Aorta (tissue), 5 donors: ENCODE measurements around the gene NKIRAS2. TPM values are rescaled to one million over a fixed set of nuclear protein-coding genes. Genes with fewer than 3 reads are reported as not detected.

Source experiments
- ATAC-seq: fragments of 200-7000 bp; cut with Tn5 transposase; one replicate; pipeline ENCODE4 v1.9.1; 2022; ENCODE audit warnings: moderate library complexity; ENCODE audit not compliant: low FRiP score
- DNase-seq, 2 donors: peaks; one replicate each; pipeline ENCODE4 v3.0.0-alpha.2; 2020
- H3K27ac ChIP-seq, 2 donors: one replicate each; pipeline ENCODE4 v1.5.1; 2013; ENCODE audit warnings: low read length in 2 of 2, mild to moderate bottlenecking in 2 of 2, moderate library complexity in 2 of 2, control low read depth in 1 of 2, inconsistent platforms in 1 of 2, low read depth in 1 of 2
- H3K27me3 ChIP-seq, 2 donors: one replicate each; pipeline ENCODE4 v1.6.1; 2013; ENCODE audit warnings: control low read depth in 1 of 2, low read length in 1 of 2, mild to moderate bottlenecking in 1 of 2, moderate library complexity in 1 of 2; ENCODE audit not compliant: insufficient read depth in 2 of 2, control insufficient read depth in 1 of 2
- H3K36me3 ChIP-seq, 2 donors: one replicate each; pipeline ENCODE4 v1.6.1; 2013; ENCODE audit warnings: control low read depth in 1 of 2, low read length in 1 of 2, mild to moderate bottlenecking in 1 of 2; ENCODE audit not compliant: insufficient read depth in 2 of 2, control insufficient read depth in 1 of 2
- H3K4me1 ChIP-seq, 2 donors: one replicate each; pipeline ENCODE4 v1.6.1; 2013; ENCODE audit warnings: low read length in 2 of 2, control low read depth in 1 of 2, mild to moderate bottlenecking in 1 of 2, moderate library complexity in 1 of 2; ENCODE audit not compliant: insufficient read depth in 2 of 2, control insufficient read depth in 1 of 2
- H3K4me3 ChIP-seq, 2 donors: one replicate each; pipeline ENCODE4 v1.5.1; 2013; ENCODE audit warnings: low read length in 2 of 2, control low read depth in 1 of 2, mild to moderate bottlenecking in 1 of 2
- H3K9me3 ChIP-seq: one replicate; pipeline ENCODE4 v1.6.1; 2013; ENCODE audit warnings: mild to moderate bottlenecking, low read length; ENCODE audit not compliant: control insufficient read depth
- WGBS, 2 donors: extraction: QIAGEN DNeasy Blood & Tissue Kit; methylation state at CpG; one replicate each; pipeline ENCODE4 v1.1.7; 2013; 5-methylcytosine and 5-hydroxymethylcytosine counted together
- intact Hi-C, 2 donors: fragments of 100-400 bp; cut with DNase I; formaldehyde crosslinking; loops; one replicate each; pipeline versions ENCODE4 v1.14.2 to v1.15.0; 2022
- polyA plus RNA-seq, 2 donors: library from polyadenylated mRNA; stranded (reverse); fragments of 200-250 nt; gene quantifications; one replicate each; pipeline ENCODE4 v1.2.3, GENCODE V29; 2013
- total RNA-seq, 2 donors: library from RNA; stranded (reverse); fragmentation: NEBNext Ultra II Directional; extraction: Animal tissue kit (Norgen Biotek cat#: 25700); gene quantifications; one replicate each; pipeline ENCODE4 v1.2.1, GENCODE V29; 2021
- donor health status: healthy with polysubstance abuse.
- donor health status: Bipolar disorder and iron deficiency.
- donor health status: DM: no; HTN: no; CAD: no.
- donor health status: DM: no; HTN: no; CAD: no.
- donor health status: DM: yes; HTN: yes; CAD: no.

NKIRAS2 gene
- total and polyA plus RNA-seq, 4 donors: 23.0 to 28.5 (median 25.3) TPM

- no peak for ATAC-seq
- no peak overlapping the region for H3K27ac ChIP-seq
- no peak overlapping the region for H3K4me3 ChIP-seq
- no peaks in the 10 kb centered on the region for H3K4me1 ChIP-seq
- intact Hi-C loops: loop anchor here (5.0 kb wide), 2 partner anchors 75 to 90 kb away; no protein-coding TSS in a partner anchor
- no peaks in the 10 kb centered on the region for H3K9me3 ChIP-seq
- WGBS, 2 donors: 29 to 33% methylated on average over 17 of the region's 17 CpGs
- no peaks in the 10 kb centered on the region for H3K27me3 ChIP-seq
- no peak for DNase-seq
- H3K36me3 ChIP-seq: peaks cover 0 to 2% of the 10 kb centered on the region in 2 donors
These were observed 7.1 kb downstream of the NKIRAS2 start for GRCh38 chr17:42026857-42027589.

- intact Hi-C loops: loop anchor here (5.0 kb wide), 2 partner anchors 75 to 90 kb away; no protein-coding TSS in a partner anchor
- WGBS, 2 donors: 51 to 65% methylated on average over 5 of the region's 5 CpGs
- DNase-seq (no peak), ATAC-seq (no peak)
- Histone ChIP-seq H3K9me3 (no peaks in the 10 kb centered on the region), H3K36me3 (peaks cover 0 to 2% of the 10 kb centered on the region in 2 donors), H3K4me1 (no peaks in the 10 kb centered on the region), H3K27me3 (no peaks in the 10 kb centered on the region), H3K27ac (no peak overlapping the region), H3K4me3 (no peak overlapping the region)
These were observed 7.7 kb downstream of the NKIRAS2 start for GRCh38 chr17:42027590-42027889.

DNA sequence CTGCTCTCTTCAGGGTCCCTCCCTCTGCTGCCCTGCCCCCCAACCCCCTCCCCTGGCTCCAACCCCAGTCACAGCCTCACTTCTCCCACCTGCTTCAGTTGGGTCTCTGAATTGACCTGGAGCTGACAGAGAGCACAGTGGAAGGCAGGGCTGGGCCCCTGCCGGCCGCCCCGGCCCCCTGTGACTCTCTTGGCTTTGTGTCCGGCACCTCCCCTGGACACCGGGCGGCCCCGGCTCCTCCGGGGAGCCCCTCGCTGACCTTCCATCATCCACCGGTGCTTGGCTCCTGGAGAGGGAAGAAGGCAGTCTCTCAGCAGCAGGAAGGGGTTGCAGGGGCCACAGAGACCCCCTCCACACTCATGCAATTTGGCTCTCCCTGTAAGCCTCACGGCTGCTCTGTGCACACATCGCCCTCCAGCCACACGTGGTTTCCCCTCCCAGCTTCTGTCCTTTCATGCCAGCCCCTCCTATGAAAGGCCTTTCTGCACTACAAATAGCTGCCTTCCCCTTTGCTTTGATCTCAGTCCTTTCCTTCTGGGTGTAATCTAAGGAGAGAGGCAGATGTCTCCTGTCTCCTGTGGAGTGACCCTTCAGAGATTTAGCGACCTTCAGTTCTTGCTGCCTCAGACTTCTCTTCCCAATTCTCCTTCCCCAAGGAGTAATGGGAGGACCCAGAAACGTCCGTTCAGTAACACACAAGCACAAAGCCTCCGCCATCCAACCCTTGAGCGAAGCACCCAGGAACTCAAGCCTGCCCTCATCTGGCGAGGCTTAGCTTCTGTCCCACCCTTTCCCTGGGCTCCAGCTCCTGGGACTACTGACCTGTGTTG lies 8.3 kb downstream of the NKIRAS2 start:
- 39 to 41% methylated on average over 19 of the region's 19 CpGs for WGBS, 2 donors
- Histone ChIP-seq H3K9me3 (no peaks in the 10 kb centered on the region), H3K27me3 (no peaks in the 10 kb centered on the region), H3K4me3 (no peak overlapping the region), H3K4me1 (no peaks in the 10 kb centered on the region), H3K27ac (no peak overlapping the region), H3K36me3 (peaks cover 0 to 2% of the 10 kb centered on the region in 2 donors)
- intact Hi-C loops: loop anchor here (5.0 kb wide), 2 partner anchors 74 to 89 kb away; no protein-coding TSS in a partner anchor
- ATAC-seq (no peak), DNase-seq (no peak)

DNA sequence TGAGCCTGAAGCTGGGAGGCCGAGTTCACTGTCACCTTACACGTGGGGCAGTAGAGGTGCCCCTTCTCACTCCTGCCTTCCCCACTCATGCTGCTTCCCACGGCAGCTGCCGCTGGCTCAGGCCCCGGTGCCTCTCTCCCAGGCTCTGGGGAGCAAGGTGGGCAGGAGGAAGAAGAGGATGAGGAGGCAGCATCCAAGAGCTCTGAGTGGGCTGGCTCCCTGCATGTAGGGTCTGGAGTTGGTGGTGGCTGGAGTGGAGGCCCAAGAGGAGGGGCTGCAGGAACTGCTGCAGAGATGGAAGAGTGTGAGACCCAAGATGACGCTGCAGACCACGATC lies 8.9 kb downstream of the NKIRAS2 start:
- intact Hi-C loops: loop anchor here (5.0 kb wide), 2 partner anchors 74 to 89 kb away; no protein-coding TSS in a partner anchor
- H3K4me1 ChIP-seq: no peaks in the 10 kb centered on the region
- no peak overlapping the region for H3K27ac ChIP-seq
- DNase-seq: no peak
- no peak for ATAC-seq
- H3K36me3 ChIP-seq: peaks cover 0 to 2% of the 10 kb centered on the region in 2 donors
- no peaks in the 10 kb centered on the region for H3K27me3 ChIP-seq
- 64 to 67% methylated on average over 7 of the region's 7 CpGs for WGBS, 2 donors
- H3K4me3 ChIP-seq: no peak overlapping the region
- H3K9me3 ChIP-seq: no peaks in the 10 kb centered on the region

- WGBS, 2 donors: 37 to 43% methylated on average over 6 of the region's 6 CpGs
- H3K27me3 ChIP-seq: no peaks in the 10 kb centered on the region
- intact Hi-C loops: no loop called here
- no peak overlapping the region for H3K27ac ChIP-seq
- no peak for ATAC-seq
- H3K36me3 ChIP-seq: no peaks in the 10 kb centered on the region
- no peak overlapping the region for H3K4me3 ChIP-seq
- DNase-seq: no peak
- H3K4me1 ChIP-seq: no peaks in the 10 kb centered on the region
- no peaks in the 10 kb centered on the region for H3K9me3 ChIP-seq
These were observed 11.7 kb downstream of the NKIRAS2 start for GRCh38 chr17:42031584-42031983.

DNA sequence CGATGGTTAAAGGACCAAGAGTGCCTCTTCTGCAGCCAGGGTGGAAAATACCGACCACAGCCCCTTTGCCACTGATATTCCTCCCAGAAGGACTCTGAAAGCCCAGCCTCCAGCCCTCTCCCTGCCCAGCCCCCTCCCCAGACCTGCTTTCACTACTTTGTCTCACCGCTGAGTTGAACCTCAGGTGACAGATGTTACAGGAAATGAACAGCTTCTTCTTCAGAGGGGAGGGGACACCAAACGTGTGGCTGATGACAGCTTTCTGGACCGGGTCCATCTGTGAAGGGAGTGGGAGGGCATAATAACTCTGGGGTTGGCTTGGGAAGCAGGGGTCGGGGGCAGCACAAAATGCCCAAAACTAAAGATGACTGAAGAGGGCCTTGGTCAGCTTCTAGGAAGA lies 14.2 kb downstream of the NKIRAS2 start:
- Histone ChIP-seq H3K4me1 (no peaks in the 10 kb centered on the region), H3K9me3 (no peaks in the 10 kb centered on the region), H3K27ac (no peak overlapping the region), H3K27me3 (no peaks in the 10 kb centered on the region), H3K36me3 (no peaks in the 10 kb centered on the region), H3K4me3 (no peak overlapping the region)
- DNase-seq: no peak
- no peak for ATAC-seq
- WGBS, 2 donors: 36 to 41% methylated on average over 5 to 6 of the region's 6 CpGs
- intact Hi-C loops: no loop called here

GRCh38 chr17:42038221-42038973 lies 18.5 kb downstream of the NKIRAS2 start:
- ATAC-seq (no peak), DNase-seq (no peak)
- Histone ChIP-seq H3K4me1 (no peaks in the 10 kb centered on the region), H3K4me3 (no peak overlapping the region), H3K9me3 (no peaks in the 10 kb centered on the region), H3K27me3 (no peaks in the 10 kb centered on the region), H3K36me3 (no peaks in the 10 kb centered on the region), H3K27ac (no peak overlapping the region)
- intact Hi-C loops: no loop called here
- WGBS, 2 donors: 88 to 89% methylated on average over 5 of the region's 5 CpGs

DNA sequence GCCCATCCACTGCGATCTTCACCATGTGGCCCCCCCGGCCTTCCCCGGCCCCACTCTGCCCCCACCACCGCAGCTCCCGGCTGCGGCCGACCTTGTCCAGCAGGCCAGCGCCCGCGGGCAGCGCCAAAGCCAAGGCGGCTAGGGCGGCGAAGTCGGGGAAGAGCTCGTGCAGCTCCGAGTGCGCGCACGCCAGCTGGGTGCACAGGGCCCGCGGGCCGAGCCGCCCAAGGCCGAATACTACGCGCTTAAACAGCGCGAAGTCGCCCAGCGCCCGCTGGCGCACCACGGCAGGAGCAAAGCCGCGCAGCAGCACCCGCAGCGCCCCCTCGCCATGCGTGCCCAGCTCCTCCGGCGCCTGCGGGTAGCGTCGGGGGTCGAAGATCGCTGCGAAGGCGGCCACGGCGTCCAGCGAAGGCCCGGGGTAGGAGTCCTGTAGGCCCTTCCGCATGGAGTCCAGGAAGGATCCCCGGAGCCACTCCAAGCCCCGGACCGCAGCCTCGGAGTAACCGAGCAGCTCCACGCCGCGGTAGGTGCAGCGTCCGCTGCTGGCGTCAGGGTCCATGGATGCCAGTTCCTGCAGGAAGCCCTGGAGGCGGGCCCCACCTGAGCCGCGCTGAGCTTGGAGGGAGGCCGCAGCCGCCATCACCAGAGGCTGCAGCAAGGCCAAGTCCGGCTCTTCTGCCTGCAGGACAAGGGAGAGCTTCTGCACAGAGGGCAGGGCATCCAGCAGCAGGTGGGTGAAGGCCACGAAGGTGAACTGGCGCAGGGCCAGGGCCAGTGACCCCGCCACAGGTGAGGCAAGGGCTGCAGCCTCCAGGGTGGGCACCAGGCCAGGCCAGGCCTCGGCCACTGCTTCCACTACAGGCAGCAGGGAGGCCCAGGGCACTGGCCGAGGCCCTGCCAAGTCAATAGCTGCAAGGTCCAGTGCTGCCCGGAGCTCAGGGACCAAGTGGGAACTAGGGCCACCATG lies 20.2 kb downstream of the NKIRAS2 start:
- no peaks in the 10 kb centered on the region for H3K9me3 ChIP-seq
- no peak overlapping the region for H3K4me3 ChIP-seq
- H3K27me3 ChIP-seq: no peaks in the 10 kb centered on the region
- intact Hi-C loops: no loop called here
- ATAC-seq (no peak), DNase-seq (no peak)
- no peaks in the 10 kb centered on the region for H3K4me1 ChIP-seq
- H3K27ac ChIP-seq: no peak overlapping the region
- no peaks in the 10 kb centered on the region for H3K36me3 ChIP-seq
- WGBS, 2 donors: 30 to 36% methylated on average over 74 to 77 of the region's 77 CpGs
